Measurements from ENCODE around the gene PLEKHM3.
"Not testable (repeated sequence)": the region's sequence is repeated elsewhere in the genome, so short reads cannot be mapped to it uniquely, and the experiment has no call there.

Gene PLEKHM3

DNA sequence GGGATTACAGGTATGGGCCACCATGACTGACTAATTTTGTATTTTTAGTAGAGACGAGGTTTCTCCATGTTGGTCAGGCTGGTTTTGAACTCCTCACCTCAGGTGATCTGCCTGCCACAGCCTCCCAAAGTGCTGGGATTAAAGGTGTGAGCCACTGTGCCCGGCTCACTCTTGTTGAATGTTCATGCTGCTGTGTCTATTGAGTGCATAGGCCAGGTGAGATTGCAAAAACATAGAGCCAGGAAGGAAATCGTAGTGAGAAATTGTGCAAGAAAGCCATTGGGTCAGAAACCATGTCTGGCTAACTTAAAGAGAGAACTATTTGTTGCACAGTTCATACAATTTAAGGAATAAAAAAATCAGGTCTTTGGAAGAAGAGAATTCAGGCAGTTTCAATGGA lies 210.1 kb downstream of the PLEKHM3 start:
- H3K9ac ChIP-seq (ENCODE audit: low read length): no peak overlapping the region
- H3K4me3 ChIP-seq (ENCODE audit: low read depth, low read length): no peak overlapping the region
- no peak overlapping the region for H3K27ac ChIP-seq (ENCODE audit: low read depth, low read length)
- no peaks in the 10 kb centered on the region for H3K27me3 ChIP-seq (ENCODE audit: control insufficient read depth, insufficient read depth, low read length)
- no peaks in the 10 kb centered on the region for H3K36me3 ChIP-seq (ENCODE audit: control insufficient read depth, insufficient read depth, low read length)
- peaks cover 45% of the 10 kb centered on the region for H3K4me1 ChIP-seq (ENCODE audit: control insufficient read depth, insufficient read depth, low read length)
- no peaks in the 10 kb centered on the region for H3K9me3 ChIP-seq (ENCODE audit: control insufficient read depth, insufficient read depth, low read depth, low read length)

DNA sequence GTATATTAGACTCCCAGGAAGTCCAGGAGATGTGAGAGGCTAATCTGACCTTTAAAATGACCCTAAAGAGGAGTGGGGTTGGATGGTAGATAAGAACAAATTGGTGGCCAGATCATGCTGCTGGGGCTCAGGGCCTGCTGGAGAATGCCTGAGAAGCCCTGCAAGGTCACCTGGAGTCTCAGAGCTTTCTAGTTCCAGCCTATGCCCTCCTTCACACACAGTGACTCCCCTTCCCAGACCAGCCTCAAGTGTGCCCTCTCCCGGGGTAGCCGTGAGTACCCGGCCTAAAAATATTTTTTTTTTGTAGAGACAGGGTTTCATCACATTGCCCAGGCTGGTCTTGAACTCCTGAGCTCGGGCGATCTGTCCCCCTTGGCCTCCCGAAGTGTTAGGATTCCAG lies 211.4 kb downstream of the PLEKHM3 start:
- H3K4me3 ChIP-seq (ENCODE audit: low read depth, low read length): no peak overlapping the region
- H3K4me1 ChIP-seq (ENCODE audit: control insufficient read depth, insufficient read depth, low read length): peaks cover 45% of the 10 kb centered on the region
- no peaks in the 10 kb centered on the region for H3K36me3 ChIP-seq (ENCODE audit: control insufficient read depth, insufficient read depth, low read length)
- H3K27ac ChIP-seq (ENCODE audit: low read depth, low read length): peak overlapping the region; percentile 45; the same call in 1 of the 2 replicates
- H3K9me3 ChIP-seq (ENCODE audit: control insufficient read depth, insufficient read depth, low read depth, low read length): no peaks in the 10 kb centered on the region
- no peaks in the 10 kb centered on the region for H3K27me3 ChIP-seq (ENCODE audit: control insufficient read depth, insufficient read depth, low read length)
- no peak overlapping the region for H3K9ac ChIP-seq (ENCODE audit: low read length)

DNA sequence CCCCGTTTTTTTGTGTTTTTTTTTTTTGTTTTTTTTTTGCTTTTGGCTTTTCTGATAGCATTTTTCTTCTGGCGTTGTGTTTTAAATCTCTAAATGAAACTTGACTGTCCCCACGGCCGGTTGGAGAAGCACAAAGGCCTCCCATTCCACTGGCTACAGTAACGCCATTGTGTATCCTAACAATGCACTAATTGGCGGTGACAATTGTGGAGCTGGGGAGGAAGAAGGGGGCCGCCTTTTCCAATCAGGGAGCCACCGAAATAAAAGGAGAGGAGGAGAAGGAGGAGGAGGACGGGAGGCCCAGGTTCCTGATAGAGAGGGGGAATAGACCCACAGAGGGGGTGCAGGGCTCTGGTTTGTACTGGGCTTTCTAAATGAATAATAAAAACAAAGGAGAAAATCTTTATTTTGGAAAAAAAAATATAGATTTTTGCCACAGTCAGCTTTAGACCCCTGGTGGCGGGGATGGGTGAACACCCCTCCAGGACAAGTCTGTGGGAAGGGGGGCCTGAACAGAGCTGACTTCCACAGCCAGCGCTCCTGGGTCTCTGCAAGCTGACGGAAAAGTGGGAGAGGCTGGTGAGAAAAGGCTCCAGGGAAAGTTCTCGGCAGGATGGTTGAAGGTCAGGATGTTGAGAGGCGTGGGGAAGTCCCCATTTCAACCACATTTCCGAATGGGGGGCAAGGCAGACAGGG lies 212.0 kb downstream of the PLEKHM3 start:
- H3K27me3 ChIP-seq (ENCODE audit: control insufficient read depth, insufficient read depth, low read length): no peaks in the 10 kb centered on the region
- peak overlapping the region; percentile 45; the same call in 1 of the 2 replicates for H3K27ac ChIP-seq (ENCODE audit: low read depth, low read length)
- H3K4me1 ChIP-seq (ENCODE audit: control insufficient read depth, insufficient read depth, low read length): peaks cover 50% of the 10 kb centered on the region
- no peak overlapping the region for H3K9ac ChIP-seq (ENCODE audit: low read length)
- H3K36me3 ChIP-seq (ENCODE audit: control insufficient read depth, insufficient read depth, low read length): no peaks in the 10 kb centered on the region
- no peaks in the 10 kb centered on the region for H3K9me3 ChIP-seq (ENCODE audit: control insufficient read depth, insufficient read depth, low read depth, low read length)
- no peak overlapping the region for H3K4me3 ChIP-seq (ENCODE audit: low read depth, low read length)

DNA sequence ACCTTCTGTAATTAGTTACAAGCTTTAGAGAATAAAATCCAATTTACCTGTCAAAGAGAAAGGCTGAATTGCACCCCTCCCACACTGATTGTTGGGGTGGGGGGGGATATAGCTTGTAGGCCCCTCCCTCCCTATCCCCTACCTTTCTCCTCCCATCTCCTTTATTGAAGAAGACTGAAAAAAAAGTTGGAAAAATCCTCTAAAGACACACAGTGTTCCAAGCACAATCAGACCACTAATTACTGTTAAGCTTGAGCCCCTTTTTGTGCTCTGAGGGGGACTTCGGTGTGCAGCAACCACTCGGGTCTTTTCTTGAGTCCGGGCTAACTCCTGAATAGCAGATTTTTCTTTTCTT lies 212.6 kb downstream of the PLEKHM3 start:
- Histone ChIP-seq H3K27ac (ENCODE audit: low read depth, low read length) (peak overlapping the region; percentile 57; the same call in 1 of the 2 replicates), H3K27me3 (ENCODE audit: control insufficient read depth, insufficient read depth, low read length) (no peaks in the 10 kb centered on the region), H3K4me3 (ENCODE audit: low read depth, low read length) (no peak overlapping the region), H3K9me3 (ENCODE audit: control insufficient read depth, insufficient read depth, low read depth, low read length) (no peaks in the 10 kb centered on the region), H3K9ac (ENCODE audit: low read length) (peak overlapping the region; percentile 44), H3K36me3 (ENCODE audit: control insufficient read depth, insufficient read depth, low read length) (no peaks in the 10 kb centered on the region), H3K4me1 (ENCODE audit: control insufficient read depth, insufficient read depth, low read length) (peaks cover 56% of the 10 kb centered on the region)

DNA sequence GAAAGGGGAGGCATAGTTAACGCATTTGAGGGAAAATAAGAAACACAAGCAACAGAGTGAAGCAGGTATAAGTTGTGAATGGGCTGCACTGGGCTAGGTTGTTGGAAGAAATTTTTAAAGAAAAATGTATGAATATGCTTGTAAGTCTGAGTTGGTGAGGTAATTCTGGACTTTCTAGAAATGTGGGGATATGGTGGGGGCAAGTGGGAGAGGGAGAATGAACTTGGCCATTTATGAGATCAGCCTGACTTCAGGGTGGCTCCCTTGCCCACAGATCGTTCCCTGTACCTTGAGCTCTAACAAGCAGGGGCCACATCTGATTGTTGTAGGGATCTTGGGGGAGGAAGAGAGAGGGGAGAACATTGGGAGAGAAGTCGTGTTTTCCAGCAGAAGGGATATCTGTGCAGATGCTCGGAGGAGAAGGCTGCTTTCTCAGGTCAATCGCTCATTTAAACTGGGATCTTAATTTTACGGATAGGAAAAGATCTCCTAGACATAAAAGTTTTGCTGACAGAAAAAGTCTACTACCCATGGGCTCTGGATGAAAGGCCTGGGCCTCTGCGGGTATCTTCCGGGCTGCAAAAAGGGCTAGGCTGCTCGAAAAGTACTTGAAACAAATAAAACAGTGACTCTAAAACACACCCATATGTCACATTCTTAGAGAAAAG lies 213.1 kb downstream of the PLEKHM3 start:
- Histone ChIP-seq H3K4me3 (ENCODE audit: low read depth, low read length) (no peak overlapping the region), H3K36me3 (ENCODE audit: control insufficient read depth, insufficient read depth, low read length) (no peaks in the 10 kb centered on the region), H3K27ac (ENCODE audit: low read depth, low read length) (peak overlapping the region; percentile 57; the same call in 1 of the 2 replicates), H3K9me3 (ENCODE audit: control insufficient read depth, insufficient read depth, low read depth, low read length) (no peaks in the 10 kb centered on the region), H3K9ac (ENCODE audit: low read length) (peak overlapping the region; percentile 44), H3K27me3 (ENCODE audit: control insufficient read depth, insufficient read depth, low read length) (no peaks in the 10 kb centered on the region), H3K4me1 (ENCODE audit: control insufficient read depth, insufficient read depth, low read length) (peaks cover 60% of the 10 kb centered on the region)

DNA sequence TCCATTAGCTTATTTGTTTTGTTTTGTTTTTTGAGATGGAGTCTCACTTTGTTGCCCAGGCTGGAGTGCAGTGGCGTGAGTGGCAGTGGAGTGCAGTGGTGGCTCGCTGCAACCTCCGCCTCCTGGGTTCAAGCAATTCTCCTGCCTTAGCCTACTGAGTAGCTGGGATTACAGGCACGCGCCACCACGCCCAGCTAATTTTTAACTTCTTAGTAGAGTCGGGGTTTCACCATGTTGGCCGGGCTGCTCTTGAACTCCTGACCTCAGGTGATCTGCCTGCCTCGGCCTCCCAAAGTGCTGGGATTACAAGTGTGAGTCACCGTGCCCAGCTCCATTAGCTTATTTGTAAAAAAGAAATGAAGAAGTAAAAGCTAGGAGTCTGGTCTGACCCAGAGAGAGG lies 213.7 kb downstream of the PLEKHM3 start:
- peaks cover 60% of the 10 kb centered on the region for H3K4me1 ChIP-seq (ENCODE audit: control insufficient read depth, insufficient read depth, low read length)
- H3K27me3 ChIP-seq (ENCODE audit: control insufficient read depth, insufficient read depth, low read length); H3K4me3 ChIP-seq (ENCODE audit: low read depth, low read length); H3K36me3 ChIP-seq (ENCODE audit: control insufficient read depth, insufficient read depth, low read length); H3K9me3 ChIP-seq (ENCODE audit: control insufficient read depth, insufficient read depth, low read depth, low read length): not testable (repeated sequence)
- H3K27ac ChIP-seq (ENCODE audit: low read depth, low read length): peak overlapping the region; percentile 57; the same call in 1 of the 2 replicates
- H3K9ac ChIP-seq (ENCODE audit: low read length): peak overlapping the region; percentile 44

DNA sequence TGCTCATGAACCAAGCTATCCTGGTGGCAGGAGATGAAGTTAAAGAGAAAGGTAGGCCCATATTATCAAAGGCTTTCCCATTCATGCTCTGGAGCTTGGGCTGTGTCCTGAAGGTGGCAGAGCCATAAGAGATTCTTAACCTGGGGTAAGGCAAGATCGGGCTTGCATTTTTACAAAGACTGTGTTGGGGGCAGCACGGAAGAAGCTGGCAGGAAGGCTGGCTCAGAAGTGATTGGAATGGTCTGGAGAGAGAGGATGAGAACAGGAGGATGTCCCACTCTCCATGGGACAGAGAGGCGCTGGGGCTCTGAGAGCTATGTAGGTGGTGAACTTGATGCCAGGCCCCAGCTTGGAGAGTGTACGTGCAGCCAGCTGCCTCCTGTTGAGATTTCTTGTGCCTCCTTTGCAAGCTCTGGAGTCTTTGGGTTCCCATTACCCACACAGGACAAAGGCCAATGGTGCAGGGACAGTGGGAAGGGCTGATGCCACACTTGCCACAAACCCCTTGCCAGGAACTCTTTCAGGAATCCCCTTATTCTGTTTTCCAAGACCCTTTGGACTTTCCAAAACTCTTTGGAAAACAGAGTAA lies 215.0 kb downstream of the PLEKHM3 start:
- peak overlapping the region; percentile 85 for H3K27ac ChIP-seq (ENCODE audit: low read depth, low read length)

DNA sequence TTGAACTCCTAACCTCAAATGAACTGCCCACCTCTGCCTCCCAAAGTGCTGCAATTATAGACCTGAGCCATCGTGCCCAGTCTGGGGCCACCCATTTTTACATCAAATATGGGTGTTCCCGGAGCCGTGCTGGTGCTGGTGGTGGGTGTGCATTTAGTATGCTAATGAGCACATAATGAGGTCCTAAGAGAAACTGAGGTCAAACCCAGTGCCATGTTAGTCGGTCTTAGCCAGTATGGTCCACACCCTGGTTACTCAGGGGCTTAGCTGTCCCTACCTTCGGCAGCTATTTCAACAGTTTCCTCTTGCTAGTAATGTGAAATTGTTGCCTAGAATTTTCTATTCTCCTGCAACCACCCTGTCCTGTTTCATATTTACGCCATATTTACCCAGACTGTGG lies 217.2 kb downstream of the PLEKHM3 start:
- Histone ChIP-seq H3K27me3 (ENCODE audit: control insufficient read depth, insufficient read depth, low read length) (no peaks in the 10 kb centered on the region), H3K4me1 (ENCODE audit: control insufficient read depth, insufficient read depth, low read length) (peaks cover 54% of the 10 kb centered on the region), H3K9ac (ENCODE audit: low read length) (no peak overlapping the region), H3K4me3 (ENCODE audit: low read depth, low read length) (no peak overlapping the region), H3K27ac (ENCODE audit: low read depth, low read length) (no peak overlapping the region), H3K36me3 (ENCODE audit: control insufficient read depth, insufficient read depth, low read length) (no peaks in the 10 kb centered on the region), H3K9me3 (ENCODE audit: control insufficient read depth, insufficient read depth, low read depth, low read length) (no peaks in the 10 kb centered on the region)

More for the DNA sequence above, 215.0 kb downstream of the PLEKHM3 start:
- Histone ChIP-seq H3K36me3 (ENCODE audit: control insufficient read depth, insufficient read depth, low read length) (no peaks in the 10 kb centered on the region), H3K9me3 (ENCODE audit: control insufficient read depth, insufficient read depth, low read depth, low read length) (no peaks in the 10 kb centered on the region), H3K4me1 (ENCODE audit: control insufficient read depth, insufficient read depth, low read length) (peaks cover 63% of the 10 kb centered on the region), H3K4me3 (ENCODE audit: low read depth, low read length) (peak overlapping the region; percentile 15), H3K27me3 (ENCODE audit: control insufficient read depth, insufficient read depth, low read length) (no peaks in the 10 kb centered on the region), H3K9ac (ENCODE audit: low read length) (peak overlapping the region; percentile 88)

DNA sequence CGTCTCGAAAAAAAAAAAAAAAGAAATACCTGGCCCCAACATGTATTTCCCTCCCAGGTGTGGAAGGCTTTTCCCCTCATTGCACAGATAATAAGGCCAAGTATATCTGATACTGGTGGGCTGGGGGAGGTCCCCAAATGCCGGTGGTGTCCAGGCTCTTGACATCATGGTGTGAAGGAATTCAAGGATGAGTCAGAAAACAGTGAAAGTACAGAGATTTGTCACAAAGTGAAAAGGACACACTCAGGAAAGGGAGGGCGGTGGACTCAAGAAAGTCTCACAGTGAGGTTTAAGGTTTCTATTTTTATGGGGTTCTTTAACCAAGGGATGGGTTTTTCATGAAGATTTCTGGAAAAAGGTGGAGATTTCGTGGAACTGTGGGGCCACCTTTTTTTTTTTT lies 217.8 kb downstream of the PLEKHM3 start:
- H3K4me3 ChIP-seq (ENCODE audit: low read depth, low read length): no peak overlapping the region
- H3K36me3 ChIP-seq (ENCODE audit: control insufficient read depth, insufficient read depth, low read length): no peaks in the 10 kb centered on the region
- H3K4me1 ChIP-seq (ENCODE audit: control insufficient read depth, insufficient read depth, low read length): peaks cover 49% of the 10 kb centered on the region
- no peak overlapping the region for H3K9ac ChIP-seq (ENCODE audit: low read length)
- no peaks in the 10 kb centered on the region for H3K27me3 ChIP-seq (ENCODE audit: control insufficient read depth, insufficient read depth, low read length)
- no peaks in the 10 kb centered on the region for H3K9me3 ChIP-seq (ENCODE audit: control insufficient read depth, insufficient read depth, low read depth, low read length)
- no peak overlapping the region for H3K27ac ChIP-seq (ENCODE audit: low read depth, low read length)

DNA sequence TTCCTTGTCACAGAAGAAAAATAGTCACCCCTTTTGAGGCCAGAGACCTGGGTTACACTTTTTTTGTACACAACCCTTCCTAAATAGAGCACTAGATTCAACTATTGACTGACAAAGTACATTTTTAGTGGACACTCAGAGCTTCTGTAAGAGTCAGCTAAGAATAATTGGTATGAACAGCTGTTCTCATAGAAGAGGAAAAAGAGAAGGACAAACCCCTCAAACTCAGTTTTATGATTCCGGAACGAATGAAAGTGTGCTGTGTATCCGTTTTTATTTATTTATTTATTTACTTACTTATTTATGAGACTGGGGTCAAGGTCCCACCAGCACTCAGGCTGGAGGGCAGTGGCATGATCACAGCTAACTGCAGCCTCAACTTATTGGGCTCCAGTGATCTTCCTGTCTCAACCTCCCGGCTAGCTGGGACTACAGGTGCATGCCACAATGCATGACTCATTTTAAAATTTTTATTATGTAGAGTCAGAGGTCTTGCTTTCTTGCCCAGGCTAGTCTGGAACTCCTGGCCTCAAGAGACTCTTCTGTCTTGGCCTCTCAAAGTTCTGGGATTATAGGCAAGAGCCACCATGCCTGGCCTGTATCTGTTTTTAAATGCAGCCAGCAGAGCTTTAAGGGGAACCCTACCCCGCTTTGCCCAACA lies 219.6 kb downstream of the PLEKHM3 start:
- no peaks in the 10 kb centered on the region for H3K9me3 ChIP-seq (ENCODE audit: control insufficient read depth, insufficient read depth, low read depth, low read length)
- H3K9ac ChIP-seq (ENCODE audit: low read length): no peak overlapping the region
- H3K4me1 ChIP-seq (ENCODE audit: control insufficient read depth, insufficient read depth, low read length): peaks cover 42% of the 10 kb centered on the region

DNA sequence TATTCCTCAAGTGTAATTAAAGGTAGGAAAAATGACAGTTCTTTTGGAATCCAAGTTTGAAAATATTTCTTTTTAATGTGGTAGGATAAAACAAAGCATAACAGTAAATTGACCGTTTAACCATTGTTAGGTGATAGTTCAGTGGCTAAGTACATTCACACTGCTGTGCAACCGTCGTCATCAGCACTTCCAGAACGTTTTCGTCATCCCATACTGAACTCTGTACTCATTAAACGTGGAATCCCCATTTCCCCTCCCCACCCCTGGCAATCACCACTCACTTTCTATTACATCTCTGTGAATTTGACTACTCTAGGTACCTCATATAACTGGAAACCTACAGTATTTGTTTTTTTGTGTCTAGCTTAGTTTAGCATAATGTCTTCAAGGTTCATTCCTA lies 222.7 kb downstream of the PLEKHM3 start:
- H3K9ac ChIP-seq (ENCODE audit: low read length): no peak overlapping the region
- no peaks in the 10 kb centered on the region for H3K27me3 ChIP-seq (ENCODE audit: control insufficient read depth, insufficient read depth, low read length)
- H3K9me3 ChIP-seq (ENCODE audit: control insufficient read depth, insufficient read depth, low read depth, low read length): no peaks in the 10 kb centered on the region
- peaks cover 20% of the 10 kb centered on the region for H3K4me1 ChIP-seq (ENCODE audit: control insufficient read depth, insufficient read depth, low read length)
- no peaks in the 10 kb centered on the region for H3K36me3 ChIP-seq (ENCODE audit: control insufficient read depth, insufficient read depth, low read length)
- no peak overlapping the region for H3K4me3 ChIP-seq (ENCODE audit: low read depth, low read length)
- H3K27ac ChIP-seq (ENCODE audit: low read depth, low read length): no peak overlapping the region

More for the DNA sequence above, 219.6 kb downstream of the PLEKHM3 start:
- Histone ChIP-seq H3K4me3 (ENCODE audit: low read depth, low read length) (no peak overlapping the region), H3K27ac (ENCODE audit: low read depth, low read length) (no peak overlapping the region), H3K36me3 (ENCODE audit: control insufficient read depth, insufficient read depth, low read length) (no peaks in the 10 kb centered on the region), H3K27me3 (ENCODE audit: control insufficient read depth, insufficient read depth, low read length) (no peaks in the 10 kb centered on the region)

All from HUES6 (cell line).